ENCODE measurements around the gene DNM2. TPM values are rescaled to one million over a fixed set of nuclear protein-coding genes. Genes with fewer than 3 reads are reported as not detected.

The DNM2 gene
- total and polyA plus RNA-seq, 2 of the 13 experiments (the other 11 are each of a cell fraction or from before 2014, with no cell fraction given), result 41.7 to 59.8 TPM

DNA sequence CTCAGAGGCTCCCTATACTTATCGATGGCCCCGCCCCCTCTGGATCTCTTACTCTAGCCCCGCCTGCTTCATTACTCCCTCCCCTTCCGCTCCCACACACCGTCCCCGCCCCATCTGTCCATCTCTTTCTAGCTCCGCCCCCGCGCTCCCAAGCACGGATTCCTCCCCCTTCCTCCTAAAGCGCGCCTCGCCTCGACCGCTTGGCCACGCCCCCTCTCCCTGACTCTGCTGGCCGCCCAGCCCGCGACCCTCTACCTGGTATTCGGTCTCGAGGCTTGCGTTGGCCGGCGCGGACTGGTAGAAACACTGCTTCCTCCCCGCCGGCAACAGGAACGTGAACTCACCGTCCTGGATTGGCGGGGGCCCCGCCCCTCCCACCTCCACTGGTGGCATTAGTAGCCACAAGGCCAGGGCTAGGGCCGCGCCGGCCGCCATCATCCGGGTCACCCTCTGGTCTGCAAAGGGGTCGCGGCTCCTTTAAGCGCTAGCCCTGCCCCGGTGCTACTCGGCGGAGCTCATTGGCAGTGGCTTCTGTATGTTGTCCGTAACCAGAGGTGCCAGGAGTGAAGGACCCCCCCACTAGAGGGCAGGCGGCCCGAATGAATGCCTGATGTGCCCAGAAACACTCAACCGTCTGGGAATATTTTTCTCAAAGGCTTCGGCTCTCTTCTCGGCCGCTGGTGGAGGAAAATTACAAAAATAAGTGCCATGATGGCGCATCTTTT is 118.0 kb downstream of the DNM2 start, which contains the start of gene TMED1 (continued):
- TF ChIP-seq, protein P1, sequence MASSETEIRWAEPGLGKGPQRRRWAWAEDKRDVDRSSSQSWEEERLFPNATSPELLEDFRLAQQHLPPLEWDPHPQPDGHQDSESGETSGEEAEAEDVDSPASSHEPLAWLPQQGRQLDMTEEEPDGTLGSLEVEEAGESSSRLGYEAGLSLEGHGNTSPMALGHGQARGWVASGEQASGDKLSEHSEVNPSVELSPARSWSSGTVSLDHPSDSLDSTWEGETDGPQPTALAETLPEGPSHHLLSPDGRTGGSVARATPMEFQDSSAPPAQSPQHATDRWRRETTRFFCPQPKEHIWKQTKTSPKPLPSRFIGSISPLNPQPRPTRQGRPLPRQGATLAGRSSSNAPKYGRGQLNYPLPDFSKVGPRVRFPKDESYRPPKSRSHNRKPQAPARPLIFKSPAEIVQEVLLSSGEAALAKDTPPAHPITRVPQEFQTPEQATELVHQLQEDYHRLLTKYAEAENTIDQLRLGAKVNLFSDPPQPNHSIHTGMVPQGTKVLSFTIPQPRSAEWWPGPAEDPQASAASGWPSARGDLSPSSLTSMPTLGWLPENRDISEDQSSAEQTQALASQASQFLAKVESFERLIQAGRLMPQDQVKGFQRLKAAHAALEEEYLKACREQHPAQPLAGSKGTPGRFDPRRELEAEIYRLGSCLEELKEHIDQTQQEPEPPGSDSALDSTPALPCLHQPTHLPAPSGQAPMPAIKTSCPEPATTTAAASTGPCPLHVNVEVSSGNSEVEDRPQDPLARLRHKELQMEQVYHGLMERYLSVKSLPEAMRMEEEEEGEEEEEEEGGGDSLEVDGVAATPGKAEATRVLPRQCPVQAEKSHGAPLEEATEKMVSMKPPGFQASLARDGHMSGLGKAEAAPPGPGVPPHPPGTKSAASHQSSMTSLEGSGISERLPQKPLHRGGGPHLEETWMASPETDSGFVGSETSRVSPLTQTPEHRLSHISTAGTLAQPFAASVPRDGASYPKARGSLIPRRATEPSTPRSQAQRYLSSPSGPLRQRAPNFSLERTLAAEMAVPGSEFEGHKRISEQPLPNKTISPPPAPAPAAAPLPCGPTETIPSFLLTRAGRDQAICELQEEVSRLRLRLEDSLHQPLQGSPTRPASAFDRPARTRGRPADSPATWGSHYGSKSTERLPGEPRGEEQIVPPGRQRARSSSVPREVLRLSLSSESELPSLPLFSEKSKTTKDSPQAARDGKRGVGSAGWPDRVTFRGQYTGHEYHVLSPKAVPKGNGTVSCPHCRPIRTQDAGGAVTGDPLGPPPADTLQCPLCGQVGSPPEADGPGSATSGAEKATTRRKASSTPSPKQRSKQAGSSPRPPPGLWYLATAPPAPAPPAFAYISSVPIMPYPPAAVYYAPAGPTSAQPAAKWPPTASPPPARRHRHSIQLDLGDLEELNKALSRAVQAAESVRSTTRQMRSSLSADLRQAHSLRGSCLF (CRISPR knock-in tag; IDR thresholded peaks at IDR 0.05; ENCODE audit: borderline replicate concordance), result no peak
- TF ChIP-seq NFATC3 (CRISPR knock-in tag; IDR thresholded peaks at IDR 0.05) (no peak), SETDB1 (CRISPR knock-in tag; IDR thresholded peaks at IDR 0.05; ENCODE audit: borderline replicate concordance) (no peak), PRMT3 (CRISPR knock-in tag; IDR thresholded peaks at IDR 0.05; ENCODE audit: borderline replicate concordance, low read depth) (no peak), JUND (CRISPR knock-in tag; IDR thresholded peaks at IDR 0.05) (no peak), SP140L (CRISPR knock-in tag; IDR thresholded peaks at IDR 0.05; ENCODE audit: borderline replicate concordance) (0 out of 2 replicates have a peak, but pooled peaks have one; percentile 36), ZFP36 (IDR thresholded peaks at IDR 0.05; ENCODE audit: borderline replicate concordance, low read depth, low read length, partially characterized antibody) (no peak), SYNCRIP (IDR thresholded peaks at IDR 0.05; ENCODE audit: insufficient read depth, low read depth, low read length) (no peak)
- TF ChIP-seq, protein P2, sequence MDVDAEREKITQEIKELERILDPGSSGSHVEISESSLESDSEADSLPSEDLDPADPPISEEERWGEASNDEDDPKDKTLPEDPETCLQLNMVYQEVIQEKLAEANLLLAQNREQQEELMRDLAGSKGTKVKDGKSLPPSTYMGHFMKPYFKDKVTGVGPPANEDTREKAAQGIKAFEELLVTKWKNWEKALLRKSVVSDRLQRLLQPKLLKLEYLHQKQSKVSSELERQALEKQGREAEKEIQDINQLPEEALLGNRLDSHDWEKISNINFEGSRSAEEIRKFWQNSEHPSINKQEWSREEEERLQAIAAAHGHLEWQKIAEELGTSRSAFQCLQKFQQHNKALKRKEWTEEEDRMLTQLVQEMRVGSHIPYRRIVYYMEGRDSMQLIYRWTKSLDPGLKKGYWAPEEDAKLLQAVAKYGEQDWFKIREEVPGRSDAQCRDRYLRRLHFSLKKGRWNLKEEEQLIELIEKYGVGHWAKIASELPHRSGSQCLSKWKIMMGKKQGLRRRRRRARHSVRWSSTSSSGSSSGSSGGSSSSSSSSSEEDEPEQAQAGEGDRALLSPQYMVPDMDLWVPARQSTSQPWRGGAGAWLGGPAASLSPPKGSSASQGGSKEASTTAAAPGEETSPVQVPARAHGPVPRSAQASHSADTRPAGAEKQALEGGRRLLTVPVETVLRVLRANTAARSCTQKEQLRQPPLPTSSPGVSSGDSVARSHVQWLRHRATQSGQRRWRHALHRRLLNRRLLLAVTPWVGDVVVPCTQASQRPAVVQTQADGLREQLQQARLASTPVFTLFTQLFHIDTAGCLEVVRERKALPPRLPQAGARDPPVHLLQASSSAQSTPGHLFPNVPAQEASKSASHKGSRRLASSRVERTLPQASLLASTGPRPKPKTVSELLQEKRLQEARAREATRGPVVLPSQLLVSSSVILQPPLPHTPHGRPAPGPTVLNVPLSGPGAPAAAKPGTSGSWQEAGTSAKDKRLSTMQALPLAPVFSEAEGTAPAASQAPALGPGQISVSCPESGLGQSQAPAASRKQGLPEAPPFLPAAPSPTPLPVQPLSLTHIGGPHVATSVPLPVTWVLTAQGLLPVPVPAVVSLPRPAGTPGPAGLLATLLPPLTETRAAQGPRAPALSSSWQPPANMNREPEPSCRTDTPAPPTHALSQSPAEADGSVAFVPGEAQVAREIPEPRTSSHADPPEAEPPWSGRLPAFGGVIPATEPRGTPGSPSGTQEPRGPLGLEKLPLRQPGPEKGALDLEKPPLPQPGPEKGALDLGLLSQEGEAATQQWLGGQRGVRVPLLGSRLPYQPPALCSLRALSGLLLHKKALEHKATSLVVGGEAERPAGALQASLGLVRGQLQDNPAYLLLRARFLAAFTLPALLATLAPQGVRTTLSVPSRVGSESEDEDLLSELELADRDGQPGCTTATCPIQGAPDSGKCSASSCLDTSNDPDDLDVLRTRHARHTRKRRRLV (CRISPR knock-in tag; IDR thresholded peaks at IDR 0.05), result peak; percentile 26; the same call in 1 of the 2 replicates
- TF ChIP-seq, protein P3, sequence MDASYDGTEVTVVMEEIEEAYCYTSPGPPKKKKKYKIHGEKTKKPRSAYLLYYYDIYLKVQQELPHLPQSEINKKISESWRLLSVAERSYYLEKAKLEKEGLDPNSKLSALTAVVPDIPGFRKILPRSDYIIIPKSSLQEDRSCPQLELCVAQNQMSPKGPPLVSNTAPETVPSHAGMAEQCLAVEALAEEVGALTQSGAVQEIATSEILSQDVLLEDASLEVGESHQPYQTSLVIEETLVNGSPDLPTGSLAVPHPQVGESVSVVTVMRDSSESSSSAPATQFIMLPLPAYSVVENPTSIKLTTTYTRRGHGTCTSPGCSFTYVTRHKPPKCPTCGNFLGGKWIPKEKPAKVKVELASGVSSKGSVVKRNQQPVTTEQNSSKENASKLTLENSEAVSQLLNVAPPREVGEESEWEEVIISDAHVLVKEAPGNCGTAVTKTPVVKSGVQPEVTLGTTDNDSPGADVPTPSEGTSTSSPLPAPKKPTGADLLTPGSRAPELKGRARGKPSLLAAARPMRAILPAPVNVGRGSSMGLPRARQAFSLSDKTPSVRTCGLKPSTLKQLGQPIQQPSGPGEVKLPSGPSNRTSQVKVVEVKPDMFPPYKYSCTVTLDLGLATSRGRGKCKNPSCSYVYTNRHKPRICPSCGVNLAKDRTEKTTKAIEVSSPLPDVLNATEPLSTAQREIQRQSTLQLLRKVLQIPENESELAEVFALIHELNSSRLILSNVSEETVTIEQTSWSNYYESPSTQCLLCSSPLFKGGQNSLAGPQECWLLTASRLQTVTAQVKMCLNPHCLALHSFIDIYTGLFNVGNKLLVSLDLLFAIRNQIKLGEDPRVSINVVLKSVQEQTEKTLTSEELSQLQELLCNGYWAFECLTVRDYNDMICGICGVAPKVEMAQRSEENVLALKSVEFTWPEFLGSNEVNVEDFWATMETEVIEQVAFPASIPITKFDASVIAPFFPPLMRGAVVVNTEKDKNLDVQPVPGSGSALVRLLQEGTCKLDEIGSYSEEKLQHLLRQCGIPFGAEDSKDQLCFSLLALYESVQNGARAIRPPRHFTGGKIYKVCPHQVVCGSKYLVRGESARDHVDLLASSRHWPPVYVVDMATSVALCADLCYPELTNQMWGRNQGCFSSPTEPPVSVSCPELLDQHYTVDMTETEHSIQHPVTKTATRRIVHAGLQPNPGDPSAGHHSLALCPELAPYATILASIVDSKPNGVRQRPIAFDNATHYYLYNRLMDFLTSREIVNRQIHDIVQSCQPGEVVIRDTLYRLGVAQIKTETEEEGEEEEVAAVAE (CRISPR knock-in tag; IDR thresholded peaks at IDR 0.05; ENCODE audit: borderline replicate concordance), result peak; percentile 63; the same call in 1 of the 2 replicates
- TF ChIP-seq, protein P4, sequence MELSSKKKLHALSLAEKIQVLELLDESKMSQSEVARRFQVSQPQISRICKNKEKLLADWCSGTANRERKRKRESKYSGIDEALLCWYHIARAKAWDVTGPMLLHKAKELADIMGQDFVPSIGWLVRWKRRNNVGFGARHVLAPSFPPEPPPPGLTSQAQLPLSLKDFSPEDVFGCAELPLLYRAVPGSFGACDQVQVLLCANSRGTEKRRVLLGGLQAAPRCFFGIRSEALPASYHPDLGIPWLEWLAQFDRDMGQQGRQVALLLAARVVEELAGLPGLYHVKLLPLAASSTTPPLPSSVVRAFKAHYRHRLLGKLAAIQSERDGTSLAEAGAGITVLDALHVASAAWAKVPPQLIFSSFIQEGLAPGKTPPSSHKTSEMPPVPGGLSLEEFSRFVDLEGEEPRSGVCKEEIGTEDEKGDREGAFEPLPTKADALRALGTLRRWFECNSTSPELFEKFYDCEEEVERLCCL (CRISPR knock-in tag; IDR thresholded peaks at IDR 0.05; ENCODE audit: borderline replicate concordance), result no peak

All from HepG2 (cell line).